Thyroid gland (tissue), 4 donors: ENCODE data around the gene IQGAP1. TPM values are rescaled to one million over a fixed set of nuclear protein-coding genes. Genes with fewer than 3 reads are reported as not detected.
A peak's percentile ranks its signal among the peaks of the same experiment; 100 is the strongest.

Experiments
- DNase-seq, 2 donors: peaks; one replicate each; pipeline ENCODE4 v3.0.0-alpha.2; 2019
- H3K27ac ChIP-seq, 3 donors: fragments of 200-600 bp; sonication (generic); 1 replicate in 2 of 3; 2 replicates in 1 of 3; pipeline ENCODE4 v1.5.1; 2016 to 2019; ENCODE audit warnings: mild to moderate bottlenecking in 1 of 3, moderate library complexity in 1 of 3
- H3K27me3 ChIP-seq: fragments of 200-600 bp; sonication (generic); one replicate; pipeline ENCODE4 v1.5.1; 2019
- H3K36me3 ChIP-seq, 2 donors: fragments of 200-600 bp; sonication (generic); one replicate each; pipeline ENCODE4 v1.5.1; 2016 to 2019
- H3K4me1 ChIP-seq, 2 donors: fragments of 200-600 bp; sonication (generic); one replicate each; pipeline ENCODE4 v1.5.1; 2017 to 2019
- H3K4me3 ChIP-seq, 3 donors: fragments of 200-600 bp; sonication (generic); replicated peaks in 1 of 3; 1 replicate in 2 of 3; 2 replicates in 1 of 3; pipeline ENCODE4 v1.5.1; 2016; ENCODE audit warnings: mild to moderate bottlenecking in 1 of 3
- H3K9me3 ChIP-seq: fragments of 200-600 bp; sonication (generic); one replicate; pipeline ENCODE4 v1.5.1; 2017
- CTCF ChIP-seq, 6 experiments: fragments of 200-600 bp in 3 of 6; fragments of 450-650 bp in 3 of 6; sonication (generic) in 3 of 6; IDR thresholded peaks; one replicate each; pipeline ENCODE4 v1.5.1; 2016 to 2019; ENCODE audit warnings: antibody characterized with exemption in 6 of 6, mild to moderate bottlenecking in 2 of 6, inconsistent platforms in 1 of 6, moderate library complexity in 1 of 6
- POLR2A ChIP-seq, 2 donors: fragments of 450-650 bp; IDR thresholded peaks; one replicate each; pipeline ENCODE4 v1.6.1; 2017; ENCODE audit warnings: antibody characterized with exemption in 2 of 2, mild to moderate bottlenecking in 2 of 2, moderate library complexity in 1 of 2
- WGBS, 2 donors: methylation state at CpG; one replicate each; pipeline ENCODE4 v1.1.5; 2017; 5-methylcytosine and 5-hydroxymethylcytosine counted together
- intact Hi-C: fragments of 100-400 bp; cut with DNase I; formaldehyde crosslinking; loops from one replicate; pipeline ENCODE4 v1.15.1; 2023
- total RNA-seq, 4 donors: library from RNA; depleted of rRNA; stranded (reverse); fragments of >200 nt; gene quantifications; one replicate each; pipeline ENCODE4 v1.2.3, GENCODE V29; 2016

Gene IQGAP1
- total RNA-seq, 4 donors from 2014 or later = 222 to 290 (median 247) TPM

GRCh38 chr15:90529011-90529370 is 140.9 kb downstream of the IQGAP1 start:
- Histone ChIP-seq H3K27me3 (no peaks in the 10 kb centered on the region), H3K4me3 (peak overlapping the region in 2 of 3 donors; percentile 45 to 85), H3K4me1 (peaks cover 13 to 24% of the 10 kb centered on the region in 2 donors), H3K36me3 (no peaks in the 10 kb centered on the region), H3K27ac (peak overlapping the region; percentile 70 to 96 (median 93)), H3K9me3 (no peaks in the 10 kb centered on the region)
- DNase-seq = no peak
- WGBS, 2 donors = 82 to 86% methylated on average over 9 to 15 of the region's 15 CpGs
- peak in 1 of 2 donors; percentile 6 for TF ChIP-seq POLR2A (IDR thresholded peaks at IDR 0.05)
- TF ChIP-seq CTCF (IDR thresholded peaks at IDR 0.05) = no peak
- intact Hi-C loops = no loop called here

GRCh38 chr15:90529371-90530249 is 141.6 kb downstream of the IQGAP1 start, which contains the start of gene CRTC3:
CRTC3 (plus strand) TSS chr15:90529923; CDS start chr15:90530072, 149 bp downstream.
- intact Hi-C loops = loop anchor here (10.0 kb wide), 1 partner anchor 85 kb away; no protein-coding TSS in a partner anchor
- no peaks in the 10 kb centered on the region for H3K36me3 ChIP-seq
- TF ChIP-seq POLR2A (IDR thresholded peaks at IDR 0.05) (peak; percentile 23 to 86), CTCF (IDR thresholded peaks at IDR 0.05) (no peak)
- peaks cover 17 to 24% of the 10 kb centered on the region in 2 donors for H3K4me1 ChIP-seq
- H3K27me3 ChIP-seq = no peaks in the 10 kb centered on the region
- peak within 1 kb of the TSS; percentile 70 to 96 (median 93) for H3K27ac ChIP-seq
- peak; percentile 57 to 61 for DNase-seq
- H3K4me3 ChIP-seq = peak within 1 kb of the TSS; percentile 9 to 85 (median 50)
- 7 to 8% methylated on average over 13 to 17 of the region's 104 CpGs for WGBS, 2 donors
- no peaks in the 10 kb centered on the region for H3K9me3 ChIP-seq

- intact Hi-C loops = loop anchor here (10.0 kb wide), 1 partner anchor 84 kb away; no protein-coding TSS in a partner anchor
Measured at GRCh38 chr15:90530250-90531051, 142.4 kb downstream of the IQGAP1 start.

GRCh38 chr15:90531147-90531546 is 143.1 kb downstream of the IQGAP1 start:
- H3K4me3 ChIP-seq = peak overlapping the region in 1 of 3 donors; percentile 85
- peak overlapping the region; percentile 70 to 96 (median 93) for H3K27ac ChIP-seq
- no peaks in the 10 kb centered on the region for H3K36me3 ChIP-seq
- H3K9me3 ChIP-seq = no peaks in the 10 kb centered on the region
- WGBS, 2 donors = 32 to 37% methylated on average over 4 of the region's 4 CpGs
- intact Hi-C loops = loop anchor here (10.0 kb wide), 1 partner anchor 84 kb away; no protein-coding TSS in a partner anchor
- DNase-seq = no peak
- H3K27me3 ChIP-seq = no peaks in the 10 kb centered on the region
- TF ChIP-seq POLR2A (IDR thresholded peaks at IDR 0.05) (no peak), CTCF (IDR thresholded peaks at IDR 0.05) (no peak)
- H3K4me1 ChIP-seq = peaks cover 25 to 36% of the 10 kb centered on the region in 2 donors

More at GRCh38 chr15:90530250-90531051, 142.4 kb downstream of the IQGAP1 start:
- no peaks in the 10 kb centered on the region for H3K27me3 ChIP-seq
- DNase-seq = peak; percentile 89 to 93
- H3K27ac ChIP-seq = peak overlapping the region; percentile 70 to 96 (median 93)
- H3K9me3 ChIP-seq = no peaks in the 10 kb centered on the region
- H3K4me3 ChIP-seq = peak overlapping the region; percentile 9 to 85 (median 16)
- peak; percentile 42 to 78 for TF ChIP-seq POLR2A (IDR thresholded peaks at IDR 0.05)
- no peak for TF ChIP-seq CTCF (IDR thresholded peaks at IDR 0.05)
- H3K4me1 ChIP-seq = peaks cover 18 to 29% of the 10 kb centered on the region in 2 donors
- no peaks in the 10 kb centered on the region for H3K36me3 ChIP-seq
- 0% methylated on average over 10 to 19 of the region's 76 CpGs for WGBS, 2 donors
